PC-9 (cell line): Measurements from ENCODE around the gene TENM4. TPM values are rescaled to one million over a fixed set of nuclear protein-coding genes. Genes with fewer than 3 reads are reported as not detected.

Source experiments
- BruUV-seq: library from RNA; stranded (reverse); fragments of 400-500 nt; replicated peaks from 2 replicates; lab custom pipeline; 2021; lab: Mats Ljungman, UMichigan
- CTCF ChIA-PET: fragments of 300-600 bp; sonication (Branson Sonifier 250); formaldehyde crosslinking; loops from one replicate; lab custom pipeline; 2022; ENCODE audit warnings: antibody characterized with exemption; lab: Charles Lee
- POLR2A ChIA-PET: fragments of 300-600 bp; sonication (Branson Sonifier 250); formaldehyde crosslinking; loops from one replicate; lab custom pipeline; 2022; ENCODE audit warnings: antibody characterized with exemption; ENCODE audit not compliant: unreplicated experiment; lab: Charles Lee
- DNase-seq, 2 experiments: peaks; one replicate each; pipeline versions ENCODE4 v3.0.0 to v3.0.0-alpha.2; 2015 to 2022; ENCODE audit warnings: mixed read lengths in 1 of 2
- H2AFZ ChIP-seq: fragments of 200-600 bp; sonication (generic); 2 replicates; pipeline ENCODE4 v1.8.1; 2017; ENCODE audit warnings: antibody characterized with exemption
- H3F3A ChIP-seq: fragments of 200-600 bp; sonication (generic); 2 replicates; pipeline ENCODE4 v1.8.1; 2017; ENCODE audit warnings: antibody characterized with exemption, mild to moderate bottlenecking, low read depth; ENCODE audit not compliant: insufficient read depth
- H3K27ac ChIP-seq: fragments of 200-600 bp; sonication (generic); 2 replicates; pipeline ENCODE4 v1.6.1; 2016; ENCODE audit warnings: mixed run types
- H3K27me3 ChIP-seq: fragments of 200-600 bp; sonication (generic); 2 replicates; pipeline ENCODE4 v1.6.1; 2016; ENCODE audit warnings: low read depth, mixed run types; ENCODE audit not compliant: insufficient read depth
- H3K36me3 ChIP-seq: fragments of 200-600 bp; sonication (generic); 2 replicates; pipeline ENCODE4 v1.6.1; 2016; ENCODE audit warnings: low read depth, mixed run types
- H3K4me1 ChIP-seq: fragments of 200-600 bp; sonication (generic); replicated peaks from 2 replicates; pipeline ENCODE4 v1.6.1; 2016; ENCODE audit warnings: mixed run types; ENCODE audit not compliant: insufficient read depth
- H3K4me2 ChIP-seq: fragments of 200-600 bp; sonication (generic); 2 replicates; pipeline ENCODE4 v1.6.1; 2017; ENCODE audit warnings: mixed run types
- H3K4me3 ChIP-seq: fragments of 200-600 bp; sonication (generic); 2 replicates; pipeline ENCODE4 v1.6.1; 2016; ENCODE audit warnings: mixed run types
- H3K79me2 ChIP-seq: fragments of 200-600 bp; sonication (generic); 2 replicates; pipeline ENCODE4 v1.6.1; 2017; ENCODE audit warnings: low read depth, mixed run types
- H3K9me2 ChIP-seq: fragments of 200-600 bp; sonication (generic); 2 replicates; pipeline ENCODE4 v1.8.1; 2017; ENCODE audit warnings: mild to moderate bottlenecking; ENCODE audit not compliant: insufficient read depth
- H3K9me3 ChIP-seq: fragments of 200-600 bp; sonication (generic); 2 replicates; pipeline ENCODE4 v1.8.1; 2016; ENCODE audit warnings: low read depth; ENCODE audit not compliant: insufficient read depth
- H4K20me1 ChIP-seq: fragments of 200-600 bp; sonication (generic); 2 replicates; pipeline ENCODE4 v1.8.1; 2017; ENCODE audit not compliant: insufficient read depth
- EZH2 ChIP-seq: fragments of 200-600 bp; sonication (generic); IDR thresholded peaks from 2 replicates; pipeline ENCODE4 v1.8.0; 2017; ENCODE audit warnings: antibody characterized with exemption, low read depth
- intact Hi-C: fragments of 100-400 bp; cut with micrococcal nuclease; formaldehyde crosslinking; loops from one replicate; pipeline ENCODE4 v1.10.0; 2022; ENCODE audit not compliant: unreplicated experiment
- total RNA-seq: library from RNA; stranded (reverse); gene quantifications from 2 replicates; pipeline ENCODE4 v1.2.3, GENCODE V29; 2021
- TF ChIP-seq, protein P1 (sequence below): fragments of 200-600 bp; sonication (generic); conservative IDR thresholded peaks from 2 replicates; pipeline ENCODE4 v1.6.1; 2017; ENCODE audit warnings: mixed run types, antibody characterized with exemption, mild to moderate bottlenecking, moderate library complexity

TENM4 gene
- total RNA-seq, 1 experiment from 2014 or later: not detected

DNA sequence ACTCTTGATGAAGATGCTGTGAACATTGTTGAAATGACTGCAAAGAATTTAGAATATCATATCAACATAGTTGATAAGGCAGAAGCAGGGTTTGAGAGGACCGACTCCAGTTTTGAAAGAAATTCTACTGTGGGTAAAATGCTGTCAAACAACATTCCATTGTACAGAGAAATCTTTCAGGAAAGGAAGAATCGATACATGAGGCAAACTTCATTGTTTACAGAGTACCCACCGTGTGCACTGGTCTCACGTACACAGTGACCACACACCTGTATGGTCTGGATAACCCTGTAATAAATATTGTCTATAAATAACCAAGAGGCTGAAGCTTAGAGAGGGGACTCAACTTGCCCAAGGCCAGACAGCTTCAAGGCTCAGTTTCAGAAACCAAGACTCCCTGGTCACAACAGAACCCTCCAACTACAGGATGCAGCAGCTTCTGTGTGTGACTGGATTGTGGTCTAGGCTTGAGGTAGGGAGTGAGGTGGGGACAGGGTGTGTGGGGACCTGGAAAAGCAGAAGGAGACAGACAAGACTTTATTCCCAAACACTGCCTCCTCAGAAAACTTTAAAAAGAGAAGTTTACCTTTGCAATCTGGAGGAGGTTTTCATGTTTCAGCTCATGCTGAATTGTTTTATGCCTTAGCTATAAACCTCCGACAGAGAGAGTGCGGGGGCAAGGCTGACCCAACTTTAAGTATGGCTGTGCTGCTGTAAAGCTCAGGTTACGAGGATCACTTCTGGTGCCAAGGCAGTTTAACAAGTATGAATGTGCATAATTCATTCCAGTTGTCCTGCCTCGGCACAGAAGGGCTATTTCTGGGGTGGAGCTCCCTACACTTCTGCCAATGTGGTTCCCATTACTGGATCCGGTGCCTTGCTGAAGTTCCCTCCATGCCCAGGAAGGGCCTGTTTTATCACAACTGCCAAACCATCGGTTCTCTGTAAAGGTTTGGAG lies 493.6 kb downstream of the TENM4 start:
- no peaks in the 10 kb centered on the region for H3K36me3 ChIP-seq
- no peak overlapping the region for H3K4me2 ChIP-seq
- no peaks in the 10 kb centered on the region for H3K9me3 ChIP-seq
- peaks cover 77% of the 10 kb centered on the region for H3K27me3 ChIP-seq
- ChIA-PET POLR2A (no interaction called here), CTCF (no interaction called here)
- H3K9me2 ChIP-seq: no peaks in the 10 kb centered on the region
- peak in 1 of 2 experiments; percentile 71 for DNase-seq
- H3K4me1 ChIP-seq: no peaks in the 10 kb centered on the region
- TF ChIP-seq EZH2: no peak
- TF ChIP-seq, protein P1, sequence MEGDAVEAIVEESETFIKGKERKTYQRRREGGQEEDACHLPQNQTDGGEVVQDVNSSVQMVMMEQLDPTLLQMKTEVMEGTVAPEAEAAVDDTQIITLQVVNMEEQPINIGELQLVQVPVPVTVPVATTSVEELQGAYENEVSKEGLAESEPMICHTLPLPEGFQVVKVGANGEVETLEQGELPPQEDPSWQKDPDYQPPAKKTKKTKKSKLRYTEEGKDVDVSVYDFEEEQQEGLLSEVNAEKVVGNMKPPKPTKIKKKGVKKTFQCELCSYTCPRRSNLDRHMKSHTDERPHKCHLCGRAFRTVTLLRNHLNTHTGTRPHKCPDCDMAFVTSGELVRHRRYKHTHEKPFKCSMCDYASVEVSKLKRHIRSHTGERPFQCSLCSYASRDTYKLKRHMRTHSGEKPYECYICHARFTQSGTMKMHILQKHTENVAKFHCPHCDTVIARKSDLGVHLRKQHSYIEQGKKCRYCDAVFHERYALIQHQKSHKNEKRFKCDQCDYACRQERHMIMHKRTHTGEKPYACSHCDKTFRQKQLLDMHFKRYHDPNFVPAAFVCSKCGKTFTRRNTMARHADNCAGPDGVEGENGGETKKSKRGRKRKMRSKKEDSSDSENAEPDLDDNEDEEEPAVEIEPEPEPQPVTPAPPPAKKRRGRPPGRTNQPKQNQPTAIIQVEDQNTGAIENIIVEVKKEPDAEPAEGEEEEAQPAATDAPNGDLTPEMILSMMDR: no peak
- BruUV-seq: no TSS peak
- H4K20me1 ChIP-seq: no peaks in the 10 kb centered on the region
- intact Hi-C loops: no loop called here
- no peak overlapping the region for H3K4me3 ChIP-seq
- H3F3A ChIP-seq: no peaks in the 10 kb centered on the region
- H2AFZ ChIP-seq: no peak overlapping the region
- no peaks in the 10 kb centered on the region for H3K79me2 ChIP-seq
- H3K27ac ChIP-seq: no peak overlapping the region

DNA sequence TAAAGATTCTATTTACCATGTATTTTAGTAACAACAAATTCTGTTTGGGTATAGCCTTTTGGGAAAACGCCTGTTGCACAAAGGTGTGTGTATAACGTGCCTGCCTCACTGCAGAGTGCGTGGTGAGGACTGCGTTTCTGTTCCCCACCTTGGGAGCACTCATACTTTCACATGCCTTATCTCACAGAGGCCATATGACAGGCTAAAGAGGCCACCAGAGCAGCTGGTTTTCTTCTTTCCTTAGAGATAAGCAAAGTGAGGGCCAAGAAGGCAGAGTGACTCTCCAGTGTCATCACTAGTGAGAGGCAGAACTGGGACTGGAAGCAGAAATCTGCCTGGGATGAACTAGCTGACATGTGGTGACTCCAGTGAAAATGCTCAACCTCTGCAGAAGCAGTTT lies 497.0 kb downstream of the TENM4 start:
- Histone ChIP-seq H2AFZ (no peak overlapping the region), H3F3A (no peaks in the 10 kb centered on the region), H3K4me3 (no peak overlapping the region), H3K9me3 (no peaks in the 10 kb centered on the region), H3K36me3 (no peaks in the 10 kb centered on the region), H4K20me1 (no peaks in the 10 kb centered on the region), H3K9me2 (no peaks in the 10 kb centered on the region), H3K27ac (no peak overlapping the region), H3K27me3 (peaks cover 62% of the 10 kb centered on the region), H3K4me1 (no peaks in the 10 kb centered on the region), H3K4me2 (no peak overlapping the region), H3K79me2 (no peaks in the 10 kb centered on the region)
- TF ChIP-seq, protein P1: no peak
- no peak for TF ChIP-seq EZH2
- ChIA-PET POLR2A (no interaction called here), CTCF (no interaction called here)
- BruUV-seq: no TSS peak
- DNase-seq: no peak
- intact Hi-C loops: no loop called here

DNA sequence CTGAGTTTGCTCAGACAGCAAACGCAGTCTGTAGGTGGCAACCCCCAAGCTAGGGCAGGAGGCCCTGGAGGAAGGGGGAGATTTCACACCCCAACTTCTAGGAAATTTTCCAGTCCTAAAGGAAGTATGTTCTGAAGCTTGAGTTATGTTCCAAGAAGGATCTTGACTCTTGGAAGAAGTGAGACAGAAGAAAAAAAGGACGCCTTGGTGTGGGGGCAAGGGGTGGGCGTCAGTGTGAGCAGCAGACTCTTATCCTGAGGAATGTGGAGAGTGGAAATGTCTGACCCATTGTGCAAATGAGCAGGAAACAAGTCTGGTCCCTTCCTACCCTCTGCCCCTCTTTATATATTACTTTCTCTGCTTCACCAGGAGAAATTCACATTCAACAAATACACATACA lies 497.7 kb downstream of the TENM4 start:
- Histone ChIP-seq H3K27me3 (peaks cover 61% of the 10 kb centered on the region), H3K4me2 (no peak overlapping the region), H3K9me3 (no peaks in the 10 kb centered on the region), H3K79me2 (no peaks in the 10 kb centered on the region), H4K20me1 (no peaks in the 10 kb centered on the region), H3K27ac (no peak overlapping the region), H3F3A (no peaks in the 10 kb centered on the region), H3K4me3 (no peak overlapping the region), H3K4me1 (no peaks in the 10 kb centered on the region), H2AFZ (no peak overlapping the region), H3K9me2 (no peaks in the 10 kb centered on the region), H3K36me3 (no peaks in the 10 kb centered on the region)
- ChIA-PET POLR2A (no interaction called here), CTCF (no interaction called here)
- DNase-seq: no peak
- no TSS peak for BruUV-seq
- TF ChIP-seq, protein P1: no peak
- no peak for TF ChIP-seq EZH2
- intact Hi-C loops: no loop called here
